Endodermal cell (in vitro differentiated cells): ENCODE data around the gene MEGF11. TPM values are rescaled to one million over a fixed set of nuclear protein-coding genes. Genes with fewer than 3 reads are reported as not detected.

Source experiments
- DNase-seq: peaks from one replicate; pipeline ENCODE4 v3.0.0-alpha.2; 2017
- H3K27ac ChIP-seq: 2 replicates; pipeline ENCODE4 v1.5.1; 2013; ENCODE audit warnings: mild to moderate bottlenecking, low read depth, low read length, moderate library complexity
- H3K27me3 ChIP-seq: 2 replicates; pipeline ENCODE4 v1.6.1; 2013; ENCODE audit warnings: mild to moderate bottlenecking, low read length, moderate library complexity; ENCODE audit not compliant: insufficient read depth, control insufficient read depth, poor library complexity, severe bottlenecking
- H3K36me3 ChIP-seq: 2 replicates; pipeline ENCODE4 v1.7.0; 2013; ENCODE audit warnings: mild to moderate bottlenecking, low read length, moderate library complexity; ENCODE audit not compliant: control insufficient read depth, insufficient read depth
- H3K4me1 ChIP-seq: one replicate; pipeline ENCODE4 v1.7.0; 2013; ENCODE audit warnings: low read length; ENCODE audit not compliant: control insufficient read depth, insufficient read depth
- H3K4me3 ChIP-seq: 2 replicates; pipeline ENCODE4 v1.5.1; 2013; ENCODE audit warnings: mild to moderate bottlenecking, low read length, moderate library complexity
- H3K9ac ChIP-seq: 2 replicates; pipeline ENCODE4 v1.6.1; 2013; ENCODE audit warnings: mild to moderate bottlenecking, low read length, moderate library complexity; ENCODE audit not compliant: poor library complexity, severe bottlenecking; ENCODE audit errors: extremely low read depth
- H3K9me3 ChIP-seq: 2 replicates; pipeline ENCODE4 v1.6.1; 2013; ENCODE audit warnings: mild to moderate bottlenecking, low read length, moderate library complexity; ENCODE audit not compliant: control insufficient read depth
- H3K27ac Mint-ChIP-seq: 2 replicates; pipeline ENCODE4 v1.8.0; 2020; ENCODE audit warnings: mixed read lengths
- H3K27me3 Mint-ChIP-seq: 2 replicates; pipeline ENCODE4 v1.8.0; 2021; ENCODE audit warnings: mild to moderate bottlenecking, mixed read lengths; ENCODE audit not compliant: insufficient read depth
- H3K36me3 Mint-ChIP-seq: 2 replicates; pipeline ENCODE4 v1.8.0; 2020; ENCODE audit warnings: low read depth, mixed read lengths
- H3K4me1 Mint-ChIP-seq: 2 replicates; pipeline ENCODE4 v1.8.0; 2020; ENCODE audit warnings: mixed read lengths
- H3K4me3 Mint-ChIP-seq: 2 replicates; pipeline ENCODE4 v1.8.0; 2020; ENCODE audit warnings: mild to moderate bottlenecking, moderate library complexity, mixed read lengths
- H3K9me3 Mint-ChIP-seq: 2 replicates; pipeline ENCODE4 v1.8.0; 2020; ENCODE audit warnings: mild to moderate bottlenecking, mixed read lengths
- WGBS, 2 experiments: methylation state at CpG; one replicate each; pipeline versions ENCODE4 v1.1.5 to v1.1.7; 2013; ENCODE audit warnings: missing lambda C conversion rate in 2 of 2, mixed read lengths in 1 of 2; ENCODE audit not compliant: insufficient coverage in 1 of 2, insufficient read length in 1 of 2; 5-methylcytosine and 5-hydroxymethylcytosine counted together
- microRNA-seq: library from miRNA; unstranded; fragments of <30 nt; microRNA quantifications from one replicate; pipeline ENCODE4 v1.2.0, GENCODE V29; 2020; ENCODE audit warnings: borderline microRNAs expressed
- total RNA-seq, 2 donors: library from RNA; stranded (reverse); fragmentation: NEBNext Ultra II Directional in 1 of 2; extraction: Animal tissue kit (Norgen Biotek cat#: 25700) in 1 of 2; gene quantifications; 2 replicates in 1 of 2; 3 replicates in 1 of 2; pipeline ENCODE4 v1.2.1, GENCODE V29; 2021
- TF ChIP-seq, protein P1 (sequence below): fragments of 200-600 bp; sonication (generic); conservative IDR thresholded peaks from 2 replicates; pipeline ENCODE4 v1.5.0; 2021; ENCODE audit warnings: antibody characterized with exemption, mild to moderate bottlenecking

MEGF11 gene
- total RNA-seq, 2 donors from 2014 or later, result 0.73 to 1.2 TPM

GRCh38 chr15:65851981-65852380, 401.6 kb downstream of the MEGF11 start:
- Histone ChIP-seq H3K36me3 (no peaks in the 10 kb centered on the region), H3K9ac (no peak overlapping the region), H3K4me1 (no peaks in the 10 kb centered on the region), H3K27me3 (no peaks in the 10 kb centered on the region), H3K4me3 (no peak overlapping the region), H3K27ac (no peak overlapping the region), H3K9me3 (no peaks in the 10 kb centered on the region)
- Mint-ChIP-seq H3K27me3 (no peaks in the 10 kb centered on the region), H3K9me3 (no peaks in the 10 kb centered on the region), H3K4me3 (no peak overlapping the region), H3K27ac (no peak overlapping the region), H3K36me3 (no peaks in the 10 kb centered on the region), H3K4me1 (no peaks in the 10 kb centered on the region)
- WGBS, 2 experiments, result 90 to 98% methylated on average over 2 to 5 of the region's 5 CpGs
- DNase-seq, result no peak
- TF ChIP-seq, protein P1, sequence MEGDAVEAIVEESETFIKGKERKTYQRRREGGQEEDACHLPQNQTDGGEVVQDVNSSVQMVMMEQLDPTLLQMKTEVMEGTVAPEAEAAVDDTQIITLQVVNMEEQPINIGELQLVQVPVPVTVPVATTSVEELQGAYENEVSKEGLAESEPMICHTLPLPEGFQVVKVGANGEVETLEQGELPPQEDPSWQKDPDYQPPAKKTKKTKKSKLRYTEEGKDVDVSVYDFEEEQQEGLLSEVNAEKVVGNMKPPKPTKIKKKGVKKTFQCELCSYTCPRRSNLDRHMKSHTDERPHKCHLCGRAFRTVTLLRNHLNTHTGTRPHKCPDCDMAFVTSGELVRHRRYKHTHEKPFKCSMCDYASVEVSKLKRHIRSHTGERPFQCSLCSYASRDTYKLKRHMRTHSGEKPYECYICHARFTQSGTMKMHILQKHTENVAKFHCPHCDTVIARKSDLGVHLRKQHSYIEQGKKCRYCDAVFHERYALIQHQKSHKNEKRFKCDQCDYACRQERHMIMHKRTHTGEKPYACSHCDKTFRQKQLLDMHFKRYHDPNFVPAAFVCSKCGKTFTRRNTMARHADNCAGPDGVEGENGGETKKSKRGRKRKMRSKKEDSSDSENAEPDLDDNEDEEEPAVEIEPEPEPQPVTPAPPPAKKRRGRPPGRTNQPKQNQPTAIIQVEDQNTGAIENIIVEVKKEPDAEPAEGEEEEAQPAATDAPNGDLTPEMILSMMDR, result no peak

GRCh38 chr15:65847989-65848388, 405.6 kb downstream of the MEGF11 start:
- H3K27ac Mint-ChIP-seq, result no peak overlapping the region
- peaks cover 2% of the 10 kb centered on the region for H3K36me3 Mint-ChIP-seq
- DNase-seq, result no peak
- Histone ChIP-seq H3K9me3 (no peaks in the 10 kb centered on the region), H3K4me1 (no peaks in the 10 kb centered on the region), H3K36me3 (no peaks in the 10 kb centered on the region), H3K9ac (peak overlapping the region; percentile 3), H3K27ac (no peak overlapping the region), H3K27me3 (no peaks in the 10 kb centered on the region), H3K4me3 (no peak overlapping the region)
- H3K4me3 Mint-ChIP-seq, result no peak overlapping the region
- H3K27me3 Mint-ChIP-seq, result no peaks in the 10 kb centered on the region
- H3K9me3 Mint-ChIP-seq, result peaks cover 9% of the 10 kb centered on the region
- H3K4me1 Mint-ChIP-seq, result no peaks in the 10 kb centered on the region
- TF ChIP-seq, protein P1, result no peak

GRCh38 chr15:65845826-65846519, 407.6 kb downstream of the MEGF11 start:
- H3K27ac Mint-ChIP-seq, result no peak overlapping the region
- H3K9ac ChIP-seq, result no peak overlapping the region
- H3K4me3 ChIP-seq, result no peak overlapping the region
- no peaks in the 10 kb centered on the region for H3K4me1 ChIP-seq
- peaks cover 9% of the 10 kb centered on the region for H3K9me3 Mint-ChIP-seq
- no peak overlapping the region for H3K4me3 Mint-ChIP-seq
- no peaks in the 10 kb centered on the region for H3K36me3 ChIP-seq
- DNase-seq, result peak; percentile 12
- 85 to 86% methylated on average over 7 to 9 of the region's 9 CpGs for WGBS, 2 experiments
- peaks cover 8% of the 10 kb centered on the region for H3K4me1 Mint-ChIP-seq
- no peaks in the 10 kb centered on the region for H3K27me3 Mint-ChIP-seq
- H3K27ac ChIP-seq, result no peak overlapping the region
- no peaks in the 10 kb centered on the region for H3K9me3 ChIP-seq
- H3K36me3 Mint-ChIP-seq, result peaks cover 2% of the 10 kb centered on the region
- TF ChIP-seq, protein P1, result no peak
- H3K27me3 ChIP-seq, result no peaks in the 10 kb centered on the region

Small RNA genes within 50 kb of the gene (microRNA-seq; reads per million reads assigned to microRNA genes)
- not detected for gene MIR4311

Other genes starting within 250 kb of the MEGF11 start
- 10 to 100 TPM; 26.3 to 38.4 TPM for gene DIS3L, start 39.8 kb upstream of the MEGF11 start, total RNA-seq
- gene TIPIN, start 102.9 kb upstream of the MEGF11 start, total RNA-seq, result 10 to 100 TPM; 19.7 to 25.5 TPM
- 10 to 100 TPM; 73.7 to 81.2 TPM for gene MAP2K1, start 133.2 kb upstream of the MEGF11 start, total RNA-seq
- 10 to 100 TPM; 25.4 to 27.4 TPM for gene SNAPC5, start 244.0 kb upstream of the MEGF11 start, total RNA-seq